Testis (tissue), 3 donors: Measurements from ENCODE around the gene DCTPP1. TPM values are rescaled to one million over a fixed set of nuclear protein-coding genes. Genes with fewer than 3 reads are reported as not detected.

Experiments
- DNase-seq: peaks from one replicate; pipeline ENCODE4 v3.0.0-alpha.2; 2019
- H3K27ac ChIP-seq, 2 donors: fragments of 200-600 bp; sonication (generic); one replicate each; pipeline ENCODE4 v1.5.1; 2019
- H3K27me3 ChIP-seq: fragments of 200-600 bp; sonication (generic); one replicate; pipeline ENCODE4 v1.5.1; 2019
- H3K36me3 ChIP-seq: fragments of 200-600 bp; sonication (generic); one replicate; pipeline ENCODE4 v1.5.1; 2017; ENCODE audit warnings: low read depth; ENCODE audit errors: missing control alignments
- H3K4me1 ChIP-seq: fragments of 200-600 bp; sonication (generic); one replicate; pipeline ENCODE4 v1.5.1; 2019
- H3K4me3 ChIP-seq, 2 donors: fragments of 200-600 bp; sonication (generic); one replicate each; pipeline ENCODE4 v1.5.1; 2017 to 2019
- H3K9me3 ChIP-seq: fragments of 200-600 bp; sonication (generic); one replicate; pipeline ENCODE4 v1.5.1; 2017
- CTCF ChIP-seq, 3 experiments: fragments of 450-650 bp in 2 of 3; fragments of 200-600 bp in 1 of 3; sonication (generic) in 1 of 3; IDR thresholded peaks; one replicate each; pipeline ENCODE4 v1.5.1; 2016 to 2019; ENCODE audit warnings: antibody characterized with exemption in 3 of 3, mild to moderate bottlenecking in 2 of 3, moderate library complexity in 1 of 3
- POLR2A ChIP-seq: fragments of 450-650 bp; IDR thresholded peaks from one replicate; pipeline ENCODE4 v1.6.1; 2017; ENCODE audit warnings: antibody characterized with exemption, mild to moderate bottlenecking, moderate library complexity
- WGBS, 2 donors: methylation state at CpG; one replicate each; pipeline ENCODE4 v1.1.5; 2018; 5-methylcytosine and 5-hydroxymethylcytosine counted together
- intact Hi-C: fragments of 100-400 bp; cut with DNase I; formaldehyde crosslinking; loops from one replicate; pipeline ENCODE4 v1.15.1; 2023; ENCODE audit warnings: low total_unique reads
- polyA plus RNA-seq: library from polyadenylated mRNA; stranded (reverse); fragments of 350-450 nt; fragmentation: Illumina TruSeq; extraction: RNeasy Lipid Tissue Mini Kit (QIAGEN cat#74804); gene quantifications from one replicate; pipeline ENCODE4 v1.2.3, GENCODE V29; 2014; ENCODE audit warnings: low read depth, low replicate concordance; ENCODE audit not compliant: insufficient read depth
- total RNA-seq, 2 donors: library from RNA; depleted of rRNA; stranded (reverse); fragments of >200 nt; gene quantifications; one replicate each; pipeline ENCODE4 v1.2.3, GENCODE V29; 2016

DCTPP1 gene
- total and polyA plus RNA-seq, 3 donors from 2014 or later, result 15.2 to 26.1 (median 23.6) TPM

- no peak overlapping the region for H3K4me3 ChIP-seq
- no peaks in the 10 kb centered on the region for H3K36me3 ChIP-seq
- intact Hi-C loops, result no loop called here
- no peaks in the 10 kb centered on the region for H3K4me1 ChIP-seq
- 84 to 87% methylated on average over 12 of the region's 12 CpGs for WGBS, 2 donors
- no peaks in the 10 kb centered on the region for H3K9me3 ChIP-seq
- no peaks in the 10 kb centered on the region for H3K27me3 ChIP-seq
- TF ChIP-seq CTCF (IDR thresholded peaks at IDR 0.05), result no peak
- no peak for TF ChIP-seq POLR2A
- DNase-seq, result no peak
- H3K27ac ChIP-seq, result no peak overlapping the region
Observed at GRCh38 chr16:30447512-30448226, 17.8 kb upstream of the DCTPP1 start.

DNA sequence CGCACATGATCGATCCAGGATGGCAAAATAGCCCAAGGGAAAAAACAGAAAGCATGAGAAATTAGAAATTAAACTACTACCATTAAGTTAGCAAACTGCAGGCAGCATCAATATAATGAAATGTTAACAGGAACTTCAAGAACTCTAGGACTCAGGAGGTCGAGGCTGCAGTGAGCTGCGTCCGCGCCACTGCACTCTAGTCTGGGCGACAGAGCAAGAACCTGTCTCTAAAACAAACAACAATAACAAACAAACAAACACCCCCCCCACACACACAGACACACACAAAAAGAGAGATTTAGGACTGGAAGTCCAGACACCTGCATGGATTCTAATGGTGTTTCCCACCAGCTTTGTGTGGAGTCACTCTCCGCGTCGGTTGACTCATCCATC lies 16.4 kb upstream of the DCTPP1 start:
- no peak for DNase-seq
- TF ChIP-seq CTCF (IDR thresholded peaks at IDR 0.05) (no peak), POLR2A (no peak)
- intact Hi-C loops, result no loop called here
- 38 to 64% methylated on average over 10 of the region's 10 CpGs for WGBS, 2 donors
- Histone ChIP-seq H3K27me3 (no peaks in the 10 kb centered on the region), H3K9me3 (no peaks in the 10 kb centered on the region), H3K4me1 (no peaks in the 10 kb centered on the region), H3K27ac (peak overlapping the region in 1 of 2 donors; percentile 73), H3K36me3 (no peaks in the 10 kb centered on the region), H3K4me3 (peak overlapping the region; percentile 59 to 87)

DNA sequence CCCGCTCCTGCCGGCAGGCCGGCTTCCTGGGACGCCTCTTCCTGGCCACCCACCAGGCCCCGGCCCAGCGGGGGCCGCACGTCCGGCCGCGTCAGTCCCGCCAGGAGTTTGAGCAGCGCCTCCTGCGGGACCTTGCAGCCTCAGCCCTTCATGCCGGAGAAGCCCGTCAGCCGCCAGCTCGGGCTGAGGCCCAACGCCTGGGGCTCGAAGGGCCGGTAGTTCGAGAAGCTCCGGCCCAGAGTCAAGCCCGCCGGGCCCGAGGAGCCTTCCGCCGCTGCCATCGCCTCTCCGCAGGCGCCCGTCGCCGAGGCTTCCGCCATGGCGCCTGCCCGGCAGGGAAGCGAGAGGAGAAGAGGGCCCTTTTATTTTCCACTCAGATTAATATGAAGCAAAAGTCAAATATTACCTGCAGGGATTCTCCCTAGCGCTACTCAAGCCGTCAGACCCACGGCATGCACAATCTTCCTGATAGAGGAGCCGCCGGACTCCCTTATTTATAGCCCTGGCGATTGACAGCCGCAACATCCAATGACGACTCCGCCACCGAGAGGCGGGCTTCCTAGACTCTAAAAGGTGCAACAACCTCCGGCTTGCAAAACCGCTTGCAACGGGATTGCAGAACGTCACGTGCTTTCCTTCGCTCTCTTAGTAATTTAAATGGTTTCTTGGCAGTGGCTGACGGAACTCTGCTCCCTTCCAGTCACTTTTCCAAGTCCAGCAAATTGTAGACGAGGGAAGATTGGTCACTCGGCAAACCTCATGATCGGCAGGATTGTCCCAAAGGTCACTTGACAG lies 15.8 kb upstream of the DCTPP1 start, which contains the start of gene SEPHS2:
Gene SEPHS2, minus strand, starts transcription at position 467 of the 795 bp plus-strand sequence. Its CDS starts 147 bp downstream, at position 320.
- Histone ChIP-seq H3K27me3 (no peaks in the 10 kb centered on the region), H3K36me3 (no peaks in the 10 kb centered on the region), H3K9me3 (no peaks in the 10 kb centered on the region), H3K27ac (peak within 1 kb of the TSS; percentile 73 to 80), H3K4me3 (peak within 1 kb of the TSS; percentile 59 to 87), H3K4me1 (no peaks in the 10 kb centered on the region)
- TF ChIP-seq CTCF (IDR thresholded peaks at IDR 0.05) (no peak), POLR2A (peak; percentile 75)
- 0 to 1% methylated on average over 21 to 51 of the region's 59 CpGs for WGBS, 2 donors
- intact Hi-C loops, result no loop called here
- peak; percentile 100 for DNase-seq

DNA sequence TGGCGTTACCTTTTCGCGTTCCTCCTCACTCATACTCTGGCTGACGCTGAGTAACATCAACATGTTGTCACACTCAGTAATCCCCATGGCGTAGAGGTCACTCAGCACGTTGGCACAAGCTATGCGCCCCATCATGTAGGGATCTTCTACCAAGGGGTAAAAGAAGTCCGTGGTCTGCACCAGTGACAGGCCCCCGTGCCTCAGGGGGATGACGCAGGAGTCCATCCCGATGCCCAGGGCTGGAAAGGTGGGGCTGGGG lies 15.2 kb upstream of the DCTPP1 start:
- Histone ChIP-seq H3K27me3 (no peaks in the 10 kb centered on the region), H3K27ac (peak overlapping the region; percentile 73 to 80), H3K9me3 (no peaks in the 10 kb centered on the region), H3K4me3 (peak overlapping the region; percentile 59 to 87), H3K36me3 (no peaks in the 10 kb centered on the region), H3K4me1 (no peaks in the 10 kb centered on the region)
- no peak for TF ChIP-seq CTCF (IDR thresholded peaks at IDR 0.05)
- no peak for TF ChIP-seq POLR2A
- no peak for DNase-seq
- intact Hi-C loops, result no loop called here
- 38 to 46% methylated on average over 7 to 11 of the region's 11 CpGs for WGBS, 2 donors
